Activated CD4-positive, alpha-beta T cell treated with anti-CD3 and anti-CD28 coated beads, Interleukin-10, Interleukin-2, amounts not matched to agents 100 ng/mL and 50 ng/mL, durations not matched to agents 16 hours and 8 hours (primary cell): Measurements from ENCODE around the gene CRIP2.
A peak's percentile ranks its signal among the peaks of the same experiment; 100 is the strongest.

Experiments used
- DNase-seq: peaks from one replicate; pipeline ENCODE4 v3.0.0-alpha.2; 2020

Gene CRIP2

DNA sequence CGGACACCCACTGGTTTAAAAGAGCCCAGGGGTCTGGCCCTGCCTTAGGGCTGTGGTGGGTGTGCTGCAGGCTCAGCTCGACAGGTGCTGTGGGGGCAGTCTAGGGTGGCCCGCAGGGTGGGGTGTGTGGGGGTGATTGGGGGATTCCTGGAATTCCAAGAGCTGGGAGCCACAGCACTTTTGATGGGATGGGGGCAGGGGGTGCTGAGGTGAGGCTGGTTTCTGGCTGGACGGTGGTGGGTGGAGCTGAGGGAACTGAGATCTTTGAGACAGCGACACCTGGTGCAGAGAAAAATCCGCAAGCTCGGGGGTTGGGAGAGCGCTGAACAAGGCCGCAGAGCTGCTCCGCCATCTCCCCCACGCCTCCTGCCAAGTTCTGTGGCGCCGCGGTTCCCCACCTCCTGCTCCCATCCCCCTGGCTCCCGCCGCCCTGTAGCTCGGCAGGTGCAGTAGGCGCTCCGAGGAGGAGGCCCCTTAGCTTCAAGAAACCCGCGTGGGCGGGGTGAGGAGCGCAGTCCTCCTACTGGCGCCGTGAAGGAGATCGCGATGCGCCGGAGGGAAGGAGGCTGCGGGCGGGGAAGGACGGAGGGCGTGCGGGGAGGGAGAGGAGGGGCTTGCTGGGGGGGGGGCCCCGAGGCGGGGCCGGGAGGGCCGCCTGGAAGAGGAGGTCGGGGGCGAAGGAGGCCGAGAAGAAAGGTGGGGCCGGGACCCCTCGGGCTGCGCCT is 15.1 kb downstream of the CRIP2 start:
- peak; percentile 88 for DNase-seq

DNA sequence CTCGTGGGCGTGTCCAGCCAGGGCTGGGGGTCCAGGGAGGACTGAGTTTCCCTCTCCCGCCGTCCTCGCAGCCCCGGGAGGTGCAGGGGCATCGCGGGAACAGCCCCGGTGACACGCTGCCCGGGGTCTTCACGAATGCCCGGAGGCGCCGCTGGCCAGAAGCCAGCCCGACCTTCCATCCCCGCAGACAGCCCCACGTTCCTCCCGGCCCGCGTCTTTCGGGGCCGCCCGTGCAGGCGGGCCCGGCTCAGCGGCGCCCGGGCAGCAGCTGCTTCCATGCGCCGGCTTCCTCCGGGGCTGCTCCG is 15.6 kb downstream of the CRIP2 start:
- DNase-seq, result no peak

DNA sequence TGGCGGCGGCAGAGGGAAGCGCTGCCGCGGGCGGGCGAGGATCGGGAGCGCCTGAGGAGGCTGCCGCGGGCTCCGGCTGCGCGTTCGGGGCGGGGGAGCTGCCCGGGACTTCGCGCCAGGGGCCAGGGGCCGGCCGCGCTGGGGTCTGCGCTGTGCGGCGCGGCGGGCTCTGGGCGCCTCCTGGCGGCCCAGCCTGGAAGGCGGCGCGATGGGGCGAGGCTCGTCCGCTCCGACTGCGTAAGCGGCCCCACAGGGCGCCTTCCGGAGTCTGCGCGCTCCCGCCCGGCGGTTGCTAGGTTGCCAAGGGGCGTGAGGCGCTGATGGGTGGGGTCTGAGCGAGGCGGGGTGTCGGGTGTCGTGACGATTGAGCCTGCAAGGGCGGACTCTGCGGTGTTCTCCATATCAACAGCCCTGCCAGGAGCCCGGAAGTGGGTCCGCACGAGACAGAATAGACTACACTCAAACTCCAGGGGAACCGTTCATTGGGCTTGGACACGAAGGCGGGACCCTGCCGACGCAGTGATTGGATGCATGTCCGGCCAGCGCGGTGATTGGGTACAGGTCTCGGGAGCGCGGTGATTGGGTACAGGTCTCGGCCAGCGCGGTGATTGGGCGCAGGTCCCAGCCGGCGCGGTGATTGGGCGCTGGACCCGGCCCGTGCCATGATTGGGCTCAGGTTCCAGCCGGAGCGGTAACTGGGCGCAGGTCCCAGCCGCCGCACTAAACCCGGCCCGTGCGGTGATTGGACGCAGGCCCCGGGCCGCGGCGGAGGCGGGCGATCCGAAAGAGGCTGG is 16.1 kb downstream of the CRIP2 start, which contains the start of gene TEDC1:
TSS of gene TEDC1 (plus strand) at position 675 of the 794 bp plus-strand sequence. CDS start 130 bp downstream, outside the sequence.
- DNase-seq, result peak; percentile 100

DNA sequence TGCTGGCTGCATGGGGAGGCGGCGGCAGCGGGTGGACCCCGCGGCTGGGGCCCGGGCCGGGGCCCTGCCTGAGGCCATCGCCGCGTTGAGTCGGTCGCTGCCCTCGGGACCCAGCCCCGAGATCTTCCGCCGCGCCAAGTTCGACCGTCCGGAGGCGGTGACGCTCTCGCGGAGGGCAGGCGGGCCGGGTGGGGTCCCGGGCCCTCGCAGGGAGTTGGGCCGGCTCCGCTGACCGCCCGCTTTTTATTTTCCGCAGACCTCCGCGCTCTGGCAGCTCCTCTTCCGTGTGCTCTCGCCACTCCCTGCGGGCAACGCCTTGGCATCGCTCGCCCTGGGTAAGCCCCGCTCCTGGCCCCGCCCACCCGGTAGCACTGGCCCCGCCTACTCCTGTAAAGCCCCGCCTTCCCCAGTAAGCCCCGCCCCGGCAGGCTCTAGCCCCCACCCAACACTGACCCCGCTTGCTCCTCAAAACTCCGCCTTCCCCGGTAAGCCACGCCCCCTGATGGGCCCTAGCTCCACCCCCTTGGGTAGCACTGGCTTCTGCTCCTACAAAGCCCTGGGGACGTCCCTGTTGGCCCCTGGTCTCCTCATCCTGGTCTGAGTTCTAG is 16.8 kb downstream of the CRIP2 start:
- DNase-seq, result peak; percentile 95

DNA sequence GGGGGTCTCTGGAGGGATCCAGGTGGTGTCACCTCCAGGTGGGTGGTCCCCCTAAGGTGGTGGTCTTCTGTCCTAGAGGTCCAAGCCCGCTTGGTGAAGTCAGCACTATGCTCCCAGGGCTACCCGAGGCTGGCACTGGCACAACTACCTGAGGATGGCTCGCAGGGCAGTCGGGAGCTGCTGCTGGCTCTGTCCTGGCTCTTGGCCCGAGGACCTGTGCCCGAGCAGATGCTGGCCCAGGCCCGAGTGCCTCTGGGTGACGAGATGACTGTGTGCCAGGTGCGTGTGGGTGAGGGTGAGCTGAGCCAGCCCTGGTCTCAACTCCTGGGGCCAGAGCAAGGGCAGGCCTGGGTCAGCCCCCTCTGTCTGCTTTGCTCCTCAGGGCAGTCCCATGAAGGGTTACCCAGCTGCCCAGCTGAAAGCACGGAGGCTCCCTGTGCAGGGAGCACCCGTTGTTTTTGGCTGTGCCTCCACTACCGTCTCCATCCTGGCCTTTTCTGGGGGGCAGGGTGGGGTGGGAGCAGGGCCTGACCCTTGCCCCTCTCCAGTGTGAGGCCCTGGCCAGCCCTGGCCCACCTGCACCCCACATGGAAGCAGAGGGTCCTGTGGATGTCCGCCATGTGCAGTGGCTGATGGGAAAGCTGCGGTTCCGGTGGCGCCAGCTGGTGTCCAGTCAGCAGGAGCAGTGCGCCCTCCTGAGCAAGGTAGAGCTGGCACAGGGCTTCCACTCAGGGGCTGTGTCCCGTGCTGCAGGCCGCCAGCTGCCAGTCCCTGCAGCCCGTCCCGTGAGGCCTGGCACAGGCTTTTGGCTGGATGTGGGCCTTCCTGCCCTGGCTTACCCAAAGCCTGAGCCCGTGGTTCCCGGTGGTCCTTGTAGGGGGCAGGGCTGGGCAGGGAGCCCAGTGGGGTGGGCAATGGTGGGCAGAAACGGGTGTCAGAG is 17.7 kb downstream of the CRIP2 start:
- no peak for DNase-seq

DNA sequence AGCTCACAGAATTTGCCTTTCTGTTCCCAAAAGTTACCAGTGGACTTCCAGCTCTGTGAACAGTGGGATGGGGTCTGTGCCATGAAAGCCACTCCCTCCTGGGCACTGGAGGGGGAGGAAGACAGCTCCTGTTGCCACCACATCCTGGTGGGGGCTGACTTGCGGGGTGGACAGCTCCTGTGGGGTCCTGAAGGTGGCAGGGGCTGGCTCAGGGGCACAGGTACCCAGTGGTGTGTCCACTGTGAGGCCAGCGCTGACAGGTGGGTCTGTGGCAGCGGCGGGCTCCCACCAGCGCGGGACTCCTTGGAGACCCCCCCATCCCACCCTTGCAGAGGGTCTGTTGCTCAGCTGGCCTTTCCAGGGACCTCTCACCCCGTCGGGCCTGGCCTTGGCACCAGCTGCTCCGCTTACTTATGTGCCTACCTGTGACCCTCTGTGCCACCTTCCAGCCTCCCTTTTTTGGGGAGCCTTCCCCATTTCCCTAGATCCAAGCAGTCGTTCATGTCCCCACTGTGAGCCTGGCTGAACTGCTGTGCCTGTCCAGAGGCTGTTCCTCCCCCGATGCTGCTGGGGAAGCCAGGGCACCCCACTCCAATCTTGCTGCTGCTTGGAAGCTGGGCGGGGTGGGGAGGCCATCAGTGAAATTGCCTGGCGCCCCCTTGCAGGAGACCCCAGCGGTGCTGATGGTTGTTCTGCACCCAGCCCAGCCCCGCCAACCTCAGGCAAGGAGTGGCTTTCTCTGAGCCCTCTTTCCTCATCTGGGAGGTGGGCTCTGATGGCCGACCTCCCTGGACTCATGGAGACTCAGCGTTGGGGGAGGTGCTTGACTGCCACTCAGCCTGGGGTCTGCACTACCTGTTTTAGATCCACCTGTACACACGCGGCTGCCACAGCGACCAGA is 18.6 kb downstream of the CRIP2 start:
- DNase-seq, result no peak

DNA sequence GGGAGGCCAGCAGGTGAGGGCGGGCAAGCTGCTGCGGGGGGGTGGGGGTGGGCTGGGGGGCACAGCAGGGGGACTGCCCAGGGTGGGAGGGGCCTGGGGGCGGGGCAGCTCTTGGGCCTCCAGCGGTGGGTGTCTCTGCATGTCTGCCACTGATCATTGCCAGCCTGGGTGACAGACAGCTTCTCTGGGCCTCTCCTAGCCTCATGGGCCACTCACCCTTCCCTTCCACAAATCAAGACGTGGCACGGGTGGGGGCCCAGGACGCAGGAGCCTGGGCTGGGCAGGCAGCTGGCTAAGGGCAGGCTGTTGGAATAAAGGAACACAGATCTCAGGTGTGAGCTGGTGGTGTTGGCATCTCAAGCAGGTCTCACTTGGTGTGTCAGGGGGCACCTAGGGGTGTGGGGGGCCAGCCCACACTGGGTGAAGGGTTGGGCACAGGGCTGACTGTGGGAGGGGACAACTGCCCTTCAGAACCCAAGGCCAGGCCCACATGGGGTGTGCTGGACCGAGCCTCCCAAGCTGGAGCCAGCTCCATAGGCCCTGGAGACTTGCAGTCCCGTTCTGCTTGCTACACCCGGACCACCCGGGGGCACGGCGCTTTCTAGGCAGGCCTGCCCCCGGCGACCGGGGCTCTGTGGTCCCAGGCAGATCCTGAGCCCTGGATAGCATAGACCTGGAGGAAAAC is 19.4 kb downstream of the CRIP2 start:
- no peak for DNase-seq

DNA sequence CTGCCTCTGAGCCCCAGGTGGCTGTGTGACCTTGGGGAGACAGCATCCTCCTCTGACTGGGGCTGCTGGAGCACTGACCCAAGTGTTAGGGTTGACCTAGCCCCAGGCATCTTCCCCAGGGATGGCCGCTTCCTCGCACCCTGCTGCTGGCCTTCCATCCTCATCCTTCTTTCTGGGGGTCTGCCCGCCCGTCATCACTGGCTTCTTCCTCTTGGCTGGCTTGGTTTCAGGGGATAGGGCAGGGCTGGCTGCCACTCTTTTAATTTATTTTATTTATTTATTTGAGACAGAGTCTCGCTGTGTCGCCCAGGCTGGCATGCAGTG is 19.9 kb downstream of the CRIP2 start:
- no peak for DNase-seq

DNA sequence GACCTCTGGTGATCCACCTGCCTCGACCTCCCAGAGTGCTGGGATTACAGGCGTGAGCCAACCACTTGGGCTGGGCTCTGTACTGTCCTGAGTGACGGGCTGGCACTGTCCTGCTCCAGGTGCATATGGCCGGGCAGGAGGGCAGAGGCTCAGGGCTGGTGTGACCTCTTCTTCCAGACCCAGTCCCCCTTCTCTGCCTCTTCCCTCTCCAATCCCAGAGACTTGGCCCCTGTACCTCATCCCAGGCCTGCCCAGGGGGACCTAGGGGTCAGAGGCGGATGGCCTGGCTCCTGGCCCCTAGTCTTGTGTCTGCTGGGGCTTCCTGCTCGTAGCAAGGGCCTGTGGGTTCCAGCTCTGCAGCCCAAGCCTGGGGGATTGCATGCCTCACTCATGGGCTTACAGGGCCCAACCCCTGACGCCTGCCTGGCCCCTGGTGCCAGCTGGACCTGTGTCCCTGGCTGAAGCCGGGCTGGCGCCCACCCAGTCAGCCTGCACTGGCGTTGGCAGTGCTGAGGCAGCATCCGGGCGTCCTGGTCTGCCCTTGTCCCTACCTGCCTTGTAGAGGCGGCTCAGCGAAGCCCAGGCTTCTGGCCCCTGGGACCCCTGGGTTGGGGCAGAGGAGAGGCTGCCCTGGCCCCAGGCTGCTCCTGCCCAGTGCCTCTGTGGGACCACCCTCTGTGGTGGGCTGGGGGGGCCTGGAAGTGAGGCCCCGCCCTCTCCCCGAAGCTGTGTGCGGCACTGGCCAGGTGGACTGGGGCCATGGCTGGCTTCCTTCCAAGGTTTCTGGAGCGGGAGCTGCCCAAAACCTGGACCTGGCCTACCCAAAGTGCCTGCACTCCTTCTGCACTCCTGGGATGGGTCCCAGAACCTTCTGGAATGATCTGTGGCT is 20.7 kb downstream of the CRIP2 start:
- no peak for DNase-seq

DNA sequence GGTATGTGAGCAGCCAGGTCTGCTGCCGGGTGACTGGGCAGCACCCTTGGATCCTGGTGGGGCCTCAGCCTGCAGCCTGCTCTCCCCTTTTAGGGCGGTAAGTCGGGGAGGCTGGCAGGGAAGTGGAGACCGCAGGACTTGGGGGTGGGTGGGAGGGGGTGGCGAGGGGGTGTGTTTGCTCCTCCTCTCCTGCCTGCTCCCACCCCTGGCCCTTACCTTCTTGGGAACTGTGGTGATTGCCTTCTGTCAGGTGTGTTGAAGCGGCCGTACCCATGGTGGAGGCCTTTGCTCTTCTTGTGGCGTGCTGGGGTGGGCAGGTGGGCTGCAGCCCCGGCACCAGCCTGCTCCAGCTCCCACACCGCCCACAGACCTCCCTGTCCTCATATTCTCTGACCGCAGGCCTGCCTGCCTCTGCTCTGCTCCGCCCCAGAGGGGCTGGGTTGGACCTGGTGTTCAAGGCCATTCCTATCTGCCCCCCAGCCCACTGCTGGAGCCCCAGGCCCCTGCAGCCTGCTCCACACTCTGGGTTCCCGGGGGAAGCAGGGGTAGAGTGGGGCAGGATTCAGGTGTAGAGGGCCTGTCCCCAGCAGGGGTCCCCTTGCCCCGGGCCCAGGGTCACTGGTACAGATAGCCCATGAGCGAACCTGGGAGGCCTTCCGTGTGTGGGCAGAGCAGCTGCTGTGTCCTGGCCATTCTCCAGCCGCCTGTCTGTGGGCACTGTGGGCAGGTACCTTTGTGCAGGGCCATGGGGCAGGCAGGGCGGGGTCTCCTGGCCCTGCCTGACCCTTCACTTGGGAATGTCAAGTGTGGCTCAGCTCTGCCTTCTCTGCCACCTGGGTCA is 21.6 kb downstream of the CRIP2 start:
- no peak for DNase-seq

DNA sequence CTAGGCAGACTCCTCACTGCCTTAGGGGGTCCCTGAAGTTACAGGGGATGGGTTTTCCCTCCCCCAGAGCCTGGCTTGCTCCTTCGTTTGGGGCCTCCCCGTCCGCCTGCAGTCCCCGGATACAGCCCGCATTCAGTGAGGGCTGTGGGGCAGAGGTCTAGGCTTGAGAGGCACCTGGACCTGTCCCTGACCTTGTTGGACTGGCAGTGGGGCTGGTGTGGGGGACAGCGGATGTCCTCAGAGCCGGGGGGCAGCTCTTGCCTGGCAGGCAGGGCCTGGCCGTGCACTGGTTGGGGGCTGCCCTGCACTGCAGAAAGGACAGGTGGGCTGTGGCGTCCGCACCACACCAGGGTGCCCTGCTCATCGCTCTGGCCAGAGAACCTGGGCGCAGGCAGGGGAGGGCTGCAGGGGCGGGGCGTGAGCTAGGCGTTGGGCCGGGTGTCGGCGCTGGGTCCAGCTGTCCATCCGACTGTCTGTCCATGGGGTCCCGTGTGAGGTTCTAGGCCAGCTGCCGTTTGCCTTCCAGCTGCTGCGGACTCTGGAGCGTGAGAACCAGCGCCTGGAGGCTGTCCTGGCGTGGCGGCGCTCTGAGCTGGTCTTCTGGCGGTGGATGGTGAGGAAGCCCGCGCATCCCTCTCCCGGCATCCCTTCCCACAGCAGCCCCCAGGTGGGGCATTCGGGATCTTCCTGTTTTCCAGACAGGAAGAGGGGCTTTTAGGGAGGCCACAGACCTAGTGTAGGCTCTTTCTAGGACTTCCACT is 22.4 kb downstream of the CRIP2 start:
- DNase-seq, result no peak

DNA sequence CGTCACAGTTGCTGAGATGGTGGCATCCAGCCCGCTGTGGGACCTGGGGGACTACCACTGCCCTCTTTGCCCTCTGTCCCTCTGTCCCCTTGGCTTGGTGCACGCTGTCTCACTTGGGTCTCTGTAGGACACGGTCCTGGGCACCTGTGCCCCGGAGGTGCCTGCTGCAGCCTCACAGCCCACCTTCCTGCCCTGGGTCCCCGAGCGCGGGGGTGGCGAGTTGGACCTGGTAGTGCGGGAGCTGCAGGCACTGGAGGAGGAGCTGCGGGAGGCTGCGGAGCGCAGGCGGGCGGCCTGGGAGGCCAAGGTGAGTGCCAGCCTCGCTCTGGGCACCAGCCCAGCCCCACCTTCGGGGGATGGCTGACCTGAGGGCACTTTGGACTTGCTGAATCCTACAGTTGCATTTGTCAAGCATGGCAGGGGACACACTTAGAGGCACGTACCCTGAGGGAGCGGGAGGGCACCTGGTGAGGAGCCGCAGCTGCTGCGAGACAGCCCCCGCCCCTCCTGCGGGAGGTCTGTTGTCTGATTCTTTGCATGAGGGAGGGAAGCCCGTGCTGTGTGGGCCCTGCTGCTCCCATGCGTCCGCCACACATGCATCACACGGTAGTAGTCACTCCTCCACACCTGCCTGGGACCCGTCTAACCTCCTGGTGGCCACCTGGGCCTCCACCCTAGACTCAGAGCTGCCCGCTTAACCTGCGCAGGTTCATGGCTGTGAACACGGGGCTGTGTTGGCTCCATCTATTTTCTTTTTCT is 23.2 kb downstream of the CRIP2 start:
- DNase-seq, result no peak

DNA sequence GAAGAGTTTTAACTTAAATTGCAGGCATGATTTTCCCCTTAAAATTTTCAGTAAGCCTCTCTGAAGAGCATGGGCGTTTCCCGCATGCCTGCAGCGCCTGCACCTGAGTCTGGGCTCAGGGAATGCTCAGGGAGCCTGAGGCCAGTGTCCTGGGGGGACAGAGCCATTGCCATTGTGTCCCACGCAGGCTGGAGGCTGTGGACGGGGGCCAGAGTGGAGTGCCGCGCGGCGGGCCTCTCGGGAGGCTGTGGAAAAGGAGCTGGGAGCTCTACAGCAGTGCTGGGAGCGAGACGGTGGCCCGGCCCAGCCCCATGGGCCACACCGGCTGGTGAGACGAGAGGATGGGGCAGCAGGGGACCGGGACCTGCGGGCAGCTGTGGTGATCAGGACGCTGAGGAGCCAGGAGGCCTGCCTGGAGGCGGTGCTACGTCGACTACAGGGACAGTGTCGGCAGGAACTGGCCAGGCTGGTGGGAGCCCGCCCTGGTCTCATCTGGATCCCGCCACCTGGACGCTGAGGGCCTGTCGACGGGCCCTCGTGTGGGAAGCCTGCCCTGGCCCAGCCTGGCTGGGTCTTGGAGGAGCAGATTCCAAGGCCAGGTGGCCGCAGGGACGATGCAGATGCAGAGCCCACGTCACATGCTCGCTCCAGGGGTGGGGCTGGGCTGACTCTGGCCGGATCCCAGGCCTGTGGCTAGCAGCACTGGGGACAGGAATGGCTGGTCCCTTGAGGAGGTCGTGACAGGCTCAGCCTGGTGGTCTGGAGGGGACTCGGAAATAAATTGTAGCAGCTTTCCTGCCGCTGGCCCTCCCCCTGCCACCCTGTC is 24.0 kb downstream of the CRIP2 start:
- DNase-seq, result no peak

DNA sequence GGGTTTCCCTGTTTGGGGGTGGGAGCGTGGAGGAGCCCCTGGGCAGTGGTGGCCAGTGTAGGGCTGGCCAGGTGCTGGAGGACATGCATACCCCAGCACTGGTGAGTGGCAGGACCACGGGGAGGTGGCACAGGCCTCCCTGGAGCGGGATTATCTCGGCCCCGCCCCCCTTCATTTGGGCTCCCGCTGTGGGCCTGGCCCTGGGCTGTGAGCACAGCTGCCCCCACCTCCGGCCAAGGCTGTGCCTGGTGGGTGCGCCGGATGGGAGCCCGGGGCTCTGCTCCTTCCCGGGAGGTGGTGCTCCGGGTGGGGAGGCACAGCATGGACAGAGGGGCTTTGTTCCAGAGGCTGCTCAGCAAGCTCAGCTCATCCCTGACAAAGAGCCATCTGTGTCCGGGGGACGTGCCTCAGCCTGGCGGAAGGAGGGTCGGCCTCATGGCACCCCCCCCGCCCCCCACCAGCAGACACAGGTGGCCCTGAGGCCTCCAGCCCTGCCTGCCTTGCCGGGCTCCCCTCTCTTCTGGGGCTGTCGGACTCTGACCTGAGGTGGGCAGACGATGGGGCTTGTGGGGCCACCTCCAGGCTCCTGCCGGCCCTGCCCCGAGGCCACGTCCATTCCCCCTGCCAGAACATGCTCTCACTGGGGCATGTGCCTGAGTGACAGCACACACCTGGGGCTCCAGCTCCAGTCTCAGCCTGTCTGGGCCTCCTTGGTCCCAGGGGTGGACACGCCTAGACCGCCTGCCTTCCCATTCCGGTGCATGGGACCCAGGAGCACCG is 24.8 kb downstream of the CRIP2 start:
- DNase-seq, result no peak

DNA sequence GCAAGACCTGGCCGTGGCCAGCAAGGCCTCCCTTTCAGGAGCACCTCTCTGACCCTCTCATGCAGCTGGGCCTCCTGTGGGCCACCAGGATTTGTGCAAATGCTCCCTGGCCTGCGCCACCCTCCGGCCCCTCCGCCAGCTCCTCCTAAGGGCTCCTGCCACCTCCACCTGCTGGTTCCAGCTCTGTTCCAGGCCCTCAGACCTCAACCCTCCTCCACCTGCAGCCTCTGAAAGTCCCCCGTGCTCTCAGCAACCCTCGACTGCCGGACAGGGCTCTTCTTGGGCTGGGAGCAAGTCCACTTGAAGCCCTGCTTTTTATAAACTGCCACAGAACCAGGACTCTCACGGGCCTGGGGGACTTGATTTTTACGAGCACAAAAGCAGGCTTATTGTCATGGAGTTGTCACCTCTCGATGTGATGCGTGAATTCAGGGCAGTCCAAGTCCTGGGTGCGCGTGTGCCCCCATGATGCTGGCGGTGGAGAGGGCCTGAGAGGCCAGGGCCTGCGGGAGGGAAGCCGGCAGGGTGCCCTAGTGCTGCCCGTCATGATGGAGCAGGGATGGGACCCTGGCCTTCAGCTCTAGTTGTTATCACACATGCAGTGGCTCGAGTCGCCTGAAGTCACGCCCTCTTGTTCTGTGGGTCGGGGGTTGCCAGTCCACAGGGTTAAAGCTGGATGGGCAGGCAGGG is 25.6 kb downstream of the CRIP2 start:
- no peak for DNase-seq
